Measurements from ENCODE around the gene CDK14.

- no peak for TF ChIP-seq EZH2 (IDR thresholded peaks at IDR 0.05)
- no peak for TF ChIP-seq FOXP2 (optimal IDR thresholded peaks at IDR 0.05; ENCODE audit: control extremely low read depth, extremely low read length, insufficient read depth)
Observed at GRCh38 chr7:90669492-90669891, 73.4 kb downstream of the CDK14 start.

All from SK-N-MC (cell line).